ENCODE measurements around the gene DBNDD1.

GRCh38 chr16:89993377-89993776 is 25.9 kb downstream of the DBNDD1 start:
- TF ChIP-seq POLR2AphosphoS5 (IDR thresholded peaks at IDR 0.05) (no peak), CTCF (IDR thresholded peaks at IDR 0.05) (no peak), POLR2A (IDR thresholded peaks at IDR 0.05; ENCODE audit: low read depth) (no peak)
